ENCODE results near the gene HTR7.

DNA sequence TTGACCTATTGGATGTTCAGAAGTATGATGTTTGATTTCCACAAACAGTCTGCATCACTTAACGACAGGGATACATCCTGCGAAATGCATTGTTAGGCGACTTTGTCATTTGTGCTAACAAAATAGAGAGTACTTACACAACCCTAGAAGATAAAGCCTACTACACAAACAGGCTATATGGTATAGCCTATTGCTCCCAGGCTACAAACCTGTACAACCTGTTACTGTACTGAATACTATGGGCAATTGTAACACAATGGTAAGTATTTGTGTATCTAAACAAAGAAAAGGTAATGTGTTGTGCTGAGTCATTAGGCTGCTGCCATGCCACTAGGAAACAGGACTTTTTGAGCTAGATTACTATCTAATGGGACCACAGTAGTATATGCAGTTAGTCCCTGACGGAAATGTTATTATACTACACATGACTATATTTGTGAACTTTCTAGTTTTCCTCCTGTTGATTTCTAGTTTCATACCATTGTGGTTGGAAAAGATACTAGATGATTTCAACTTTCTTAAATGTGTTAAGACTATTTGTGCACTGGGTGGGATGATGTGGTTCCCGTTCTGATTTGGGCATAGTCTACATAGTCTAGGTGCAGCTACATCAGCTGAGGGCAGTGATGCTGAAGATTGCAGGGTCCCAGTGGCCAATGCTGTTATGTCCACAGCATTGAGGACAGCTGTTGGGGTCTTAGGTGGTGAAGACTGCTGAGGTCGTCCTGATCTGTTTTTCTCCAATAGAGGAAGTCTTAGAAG lies 161.7 kb downstream of the HTR7 start:
- TF ChIP-seq, protein P1, sequence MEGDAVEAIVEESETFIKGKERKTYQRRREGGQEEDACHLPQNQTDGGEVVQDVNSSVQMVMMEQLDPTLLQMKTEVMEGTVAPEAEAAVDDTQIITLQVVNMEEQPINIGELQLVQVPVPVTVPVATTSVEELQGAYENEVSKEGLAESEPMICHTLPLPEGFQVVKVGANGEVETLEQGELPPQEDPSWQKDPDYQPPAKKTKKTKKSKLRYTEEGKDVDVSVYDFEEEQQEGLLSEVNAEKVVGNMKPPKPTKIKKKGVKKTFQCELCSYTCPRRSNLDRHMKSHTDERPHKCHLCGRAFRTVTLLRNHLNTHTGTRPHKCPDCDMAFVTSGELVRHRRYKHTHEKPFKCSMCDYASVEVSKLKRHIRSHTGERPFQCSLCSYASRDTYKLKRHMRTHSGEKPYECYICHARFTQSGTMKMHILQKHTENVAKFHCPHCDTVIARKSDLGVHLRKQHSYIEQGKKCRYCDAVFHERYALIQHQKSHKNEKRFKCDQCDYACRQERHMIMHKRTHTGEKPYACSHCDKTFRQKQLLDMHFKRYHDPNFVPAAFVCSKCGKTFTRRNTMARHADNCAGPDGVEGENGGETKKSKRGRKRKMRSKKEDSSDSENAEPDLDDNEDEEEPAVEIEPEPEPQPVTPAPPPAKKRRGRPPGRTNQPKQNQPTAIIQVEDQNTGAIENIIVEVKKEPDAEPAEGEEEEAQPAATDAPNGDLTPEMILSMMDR (IDR thresholded peaks at IDR 0.05; ENCODE audit: control extremely low read depth in 1 of 3, insufficient read depth in 1 of 3, low read depth in 1 of 3, low read length in 3 of 3) = no peak
- no peak for TF ChIP-seq EZH2 (IDR thresholded peaks at IDR 0.05; ENCODE audit: low read depth, low read length, severe bottlenecking)
